GM18520 (cell line): Measurements from ENCODE around the gene RUBCN.

ENCODE experiments used
- ATAC-seq: cut with Tn5 transposase; IDR thresholded peaks from one replicate; pipeline ENCODE4 v1.9.1; 2021; ENCODE audit not compliant: unreplicated experiment

Gene RUBCN

DNA sequence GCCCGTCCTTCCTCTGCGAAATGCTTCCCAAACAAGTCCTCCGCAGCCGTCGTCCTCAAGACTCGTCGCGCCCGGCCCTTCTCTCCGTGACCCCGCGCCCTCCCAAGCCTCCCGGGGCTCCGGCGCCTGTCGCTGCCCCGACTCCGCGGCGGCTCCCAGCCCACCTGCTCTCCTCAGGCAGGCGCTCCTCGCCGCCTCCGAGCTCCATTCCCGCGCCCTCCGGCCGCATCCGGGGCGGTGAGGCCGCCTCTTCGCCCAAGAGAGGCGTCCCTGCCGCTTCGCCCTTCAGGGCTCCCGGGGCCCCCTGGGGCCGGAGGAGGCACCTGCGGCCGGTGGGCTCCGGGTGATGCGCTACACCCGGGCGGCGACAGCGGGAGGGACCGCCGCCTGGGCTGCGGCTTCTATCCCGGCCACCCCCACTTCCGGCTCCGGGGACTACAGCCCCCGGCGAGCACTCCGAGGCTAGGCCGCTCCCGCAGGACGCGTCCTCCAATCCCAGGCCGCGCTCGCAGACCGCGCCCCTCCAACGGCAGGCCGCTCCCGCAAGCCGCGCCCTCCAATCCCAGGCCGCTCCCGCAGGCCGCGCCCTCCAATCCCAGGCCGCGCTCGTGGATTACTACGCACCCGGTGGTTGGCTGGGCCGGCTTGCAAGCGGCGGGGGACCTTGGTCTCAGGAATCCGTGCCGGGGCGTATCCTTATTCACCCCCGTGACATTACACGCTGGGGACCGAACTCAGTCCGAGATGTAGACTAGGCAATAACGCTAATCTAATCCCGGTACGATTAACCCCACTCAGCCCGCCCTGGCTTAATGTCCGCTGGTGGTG lies at the start of gene RUBCN:
Gene RUBCN, minus strand, starts transcription at position 414 of the 828 bp plus-strand sequence. Its CDS starts 185 bp downstream, at position 229.
- ATAC-seq = peak; percentile 86

DNA sequence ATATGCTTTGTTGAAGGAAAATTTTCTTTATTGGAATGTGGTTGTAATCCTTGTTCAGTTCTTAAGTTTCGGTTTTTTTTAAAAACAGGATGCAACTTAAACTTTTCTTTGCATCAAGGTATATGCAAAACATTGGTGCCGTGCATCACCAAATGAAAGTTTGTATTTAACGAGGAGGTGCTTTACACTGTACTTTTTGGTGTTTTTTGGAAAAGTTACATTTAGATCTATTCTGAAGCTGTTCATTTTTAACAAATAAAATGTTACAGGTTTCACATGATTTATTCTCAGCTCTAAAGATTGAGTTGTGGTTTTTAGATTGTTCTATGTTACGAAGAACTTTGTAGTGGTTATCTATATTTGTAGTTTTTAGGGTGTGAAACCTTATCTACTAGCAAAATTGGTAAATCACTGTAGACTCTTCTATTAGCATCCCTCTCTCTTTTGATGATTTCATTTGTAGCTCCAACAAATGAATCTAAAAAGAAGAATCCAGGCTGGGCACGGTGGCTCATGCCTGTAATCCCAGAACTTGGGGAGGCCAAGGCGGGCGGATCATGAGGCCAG lies 47.4 kb upstream of the RUBCN start:
- no peak for ATAC-seq

DNA sequence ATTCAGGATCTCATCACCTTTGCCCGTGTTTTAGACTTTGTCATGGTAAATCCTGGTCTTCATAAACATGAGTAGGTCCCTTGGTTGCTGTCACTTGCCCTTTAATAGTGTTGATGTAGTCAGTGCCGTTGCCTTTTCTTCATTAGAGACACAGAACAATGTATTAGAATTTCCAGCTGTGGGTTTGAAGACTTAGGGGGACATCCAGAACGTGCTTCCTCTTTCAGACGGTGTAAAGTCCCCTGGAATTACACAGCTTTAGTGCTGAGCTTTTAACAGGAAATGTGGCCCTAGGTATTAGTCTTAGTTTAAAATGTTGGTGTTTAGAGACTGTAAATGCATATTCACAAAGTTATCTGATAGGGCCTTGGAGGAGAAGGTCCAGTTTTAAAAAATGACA lies 45.5 kb upstream of the RUBCN start:
- ATAC-seq = peak; percentile 44

DNA sequence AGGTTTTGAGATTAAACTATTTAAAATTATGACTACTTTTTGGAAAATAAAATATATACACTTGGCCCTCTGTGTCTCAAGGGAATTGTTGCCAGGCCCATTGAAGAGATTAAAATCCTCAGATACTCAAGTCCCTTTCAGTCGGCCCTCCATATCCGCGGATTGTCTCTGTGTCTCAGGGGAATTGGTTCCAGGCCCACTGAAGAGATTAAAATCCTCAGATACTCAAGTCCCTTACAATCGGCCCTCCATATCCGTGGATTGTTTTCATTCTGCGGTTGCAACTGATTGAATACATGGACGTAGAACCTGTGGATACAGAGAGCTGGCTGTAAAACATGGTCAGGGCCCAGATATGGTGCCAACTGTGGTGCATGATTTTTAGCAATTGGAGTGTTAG lies 38.6 kb upstream of the RUBCN start:
- no peak for ATAC-seq

DNA sequence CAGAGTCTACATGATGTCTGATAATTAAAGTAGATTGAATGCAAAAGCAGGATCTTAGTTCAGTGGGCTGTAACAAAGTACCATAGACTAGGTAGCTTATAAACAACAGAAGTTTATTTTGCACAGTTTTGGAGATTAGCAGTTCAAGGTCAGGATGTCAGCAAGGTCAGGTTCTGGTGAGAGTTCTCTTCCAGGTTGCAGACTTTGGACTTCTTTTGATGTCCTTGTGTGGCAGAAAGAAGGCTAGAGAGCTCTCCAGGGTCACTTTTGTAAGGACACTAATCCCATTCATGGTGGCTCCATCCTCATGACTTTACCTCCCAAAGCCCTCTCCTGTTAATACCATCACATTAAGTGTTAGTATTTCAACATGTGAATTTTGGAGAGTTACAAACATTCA lies 25.1 kb upstream of the RUBCN start:
- ATAC-seq = no peak

DNA sequence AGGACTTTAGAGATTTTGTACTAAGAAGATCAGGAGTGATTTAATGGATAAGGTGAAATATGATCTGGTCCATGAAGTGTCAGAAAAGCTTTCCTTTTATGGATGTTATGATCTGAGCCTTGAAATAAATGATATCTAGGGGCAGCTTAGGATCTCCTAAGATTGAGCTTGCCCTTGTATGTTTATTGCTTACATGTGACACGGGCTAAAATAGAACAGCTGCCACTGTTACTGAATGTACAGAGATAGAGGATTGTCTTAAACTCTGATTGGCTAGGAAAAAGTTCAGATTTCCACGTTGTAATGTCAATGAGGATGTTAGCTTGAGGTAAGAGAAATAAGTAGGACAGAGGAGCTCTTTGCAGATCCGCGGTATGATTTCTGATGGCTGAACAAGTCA lies 21.8 kb upstream of the RUBCN start:
- ATAC-seq = no peak

DNA sequence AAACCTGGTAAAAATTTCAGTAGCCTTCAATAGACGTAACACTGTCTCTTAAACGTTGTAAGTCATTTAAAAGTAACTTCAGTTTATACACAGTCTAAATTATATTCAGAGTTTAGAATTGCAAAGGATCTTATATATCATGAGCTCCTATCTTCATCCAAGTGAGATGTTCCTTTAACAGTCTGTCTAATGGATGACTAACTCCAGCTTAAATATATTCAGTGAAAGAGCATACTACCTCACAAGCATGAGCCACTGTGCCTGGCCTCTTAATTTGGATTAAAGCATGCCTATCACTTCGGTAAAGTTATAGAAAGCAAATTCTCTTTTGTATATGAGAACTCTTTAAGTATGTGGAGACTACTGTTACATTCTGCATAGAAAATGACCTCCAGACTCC lies 20.0 kb upstream of the RUBCN start:
- no peak for ATAC-seq

DNA sequence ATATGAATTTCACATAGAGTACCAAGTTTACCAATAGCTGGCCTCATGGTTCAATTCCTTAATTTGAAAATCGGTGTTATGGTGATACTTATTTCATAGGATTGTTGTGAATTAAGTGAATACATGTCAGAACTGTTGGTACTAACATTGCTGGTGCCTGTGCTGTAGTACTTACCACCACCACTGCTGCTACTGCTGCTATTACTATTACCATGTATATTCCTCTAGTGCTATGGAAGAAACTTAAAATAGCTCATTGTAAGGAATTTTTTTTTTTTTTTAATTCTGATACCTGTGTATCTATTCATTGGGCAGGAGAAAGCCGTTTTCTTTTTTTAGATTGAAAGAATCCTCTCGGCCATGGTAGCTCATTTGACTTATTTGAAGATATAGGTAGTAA lies 16.6 kb upstream of the RUBCN start:
- no peak for ATAC-seq

DNA sequence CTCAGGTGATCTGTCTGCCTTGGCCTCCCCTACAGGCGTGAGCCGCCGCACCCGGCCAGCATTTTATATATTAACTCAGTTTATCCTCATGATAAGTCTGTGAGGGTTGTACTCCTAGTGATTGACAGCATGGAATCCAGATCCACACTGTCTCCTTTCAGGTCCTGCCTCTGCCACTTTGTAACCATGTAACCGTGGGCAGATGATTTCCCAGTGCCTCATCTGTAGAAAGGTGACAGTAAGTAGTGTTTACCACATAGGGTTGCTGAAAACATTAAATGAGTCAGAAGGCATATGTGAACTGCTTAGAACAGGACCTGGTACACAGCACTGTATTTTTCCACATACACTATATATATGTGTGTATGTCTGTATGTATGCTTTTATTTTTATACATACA lies 15.4 kb upstream of the RUBCN start:
- peak; percentile 28 for ATAC-seq

DNA sequence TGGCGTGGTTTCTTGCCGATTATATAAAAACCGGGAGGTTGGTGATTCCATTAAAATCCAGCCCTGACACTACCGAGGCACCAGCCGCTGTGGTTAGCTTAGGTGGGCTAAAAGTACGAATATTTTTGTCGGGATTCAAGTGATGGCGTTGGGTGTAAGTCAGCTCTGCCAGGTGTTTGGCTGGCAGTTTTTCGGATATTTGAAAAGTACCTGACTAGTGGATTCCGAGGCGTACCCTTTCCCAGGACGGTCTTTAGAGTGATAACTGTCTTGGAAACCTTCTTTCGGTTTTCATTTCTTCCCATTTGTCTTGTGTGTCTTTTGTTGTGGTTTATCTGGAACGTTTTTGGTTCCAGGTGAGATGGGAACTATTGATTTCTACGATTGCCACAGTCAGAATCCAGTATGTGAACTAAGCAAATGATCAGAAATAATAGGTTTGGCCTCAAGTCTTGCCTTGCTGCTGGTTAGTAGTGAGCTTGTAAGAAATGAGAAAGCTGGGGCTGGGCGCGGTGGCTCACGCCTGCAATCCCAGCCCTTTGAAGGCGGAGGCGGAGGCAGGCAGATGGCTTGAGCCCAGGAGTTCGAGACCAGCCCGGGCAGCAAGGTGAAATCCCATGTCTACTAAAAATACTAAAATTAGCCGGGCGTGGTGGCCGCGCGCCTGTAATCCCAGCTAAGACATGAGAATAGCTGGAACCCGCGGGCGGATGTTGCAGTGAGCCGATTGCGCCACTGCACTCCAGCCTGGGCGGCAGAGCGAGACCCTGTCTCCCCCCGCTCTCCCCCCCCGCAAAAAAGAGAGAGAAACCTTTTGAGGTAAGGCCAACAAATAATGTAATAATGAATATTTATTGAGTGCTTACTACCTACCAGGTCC lies 14.4 kb upstream of the RUBCN start:
- ATAC-seq = no peak

DNA sequence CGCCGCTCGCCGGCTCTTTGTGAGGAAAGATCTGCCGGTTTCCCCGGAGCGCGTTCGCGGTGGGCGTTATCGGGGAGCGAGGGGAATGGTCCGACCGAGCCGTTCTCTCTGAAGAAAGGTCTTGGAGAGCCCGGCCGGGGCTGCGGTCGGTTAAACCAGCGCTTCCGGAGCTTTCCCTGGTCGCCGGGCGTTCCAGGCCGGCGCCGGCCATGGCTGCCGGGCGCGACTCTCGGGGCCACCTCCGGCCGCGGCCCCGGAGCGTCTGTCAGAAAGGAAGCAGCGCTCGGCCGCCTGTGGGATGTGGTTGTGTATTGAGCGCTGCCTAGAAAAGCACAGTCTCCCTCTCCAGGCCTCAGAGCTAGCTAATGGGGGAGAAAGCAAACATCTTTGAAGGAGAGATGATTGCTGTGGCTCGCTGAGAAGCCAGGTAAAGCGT lies 13.7 kb upstream of the RUBCN start:
- no peak for ATAC-seq

DNA sequence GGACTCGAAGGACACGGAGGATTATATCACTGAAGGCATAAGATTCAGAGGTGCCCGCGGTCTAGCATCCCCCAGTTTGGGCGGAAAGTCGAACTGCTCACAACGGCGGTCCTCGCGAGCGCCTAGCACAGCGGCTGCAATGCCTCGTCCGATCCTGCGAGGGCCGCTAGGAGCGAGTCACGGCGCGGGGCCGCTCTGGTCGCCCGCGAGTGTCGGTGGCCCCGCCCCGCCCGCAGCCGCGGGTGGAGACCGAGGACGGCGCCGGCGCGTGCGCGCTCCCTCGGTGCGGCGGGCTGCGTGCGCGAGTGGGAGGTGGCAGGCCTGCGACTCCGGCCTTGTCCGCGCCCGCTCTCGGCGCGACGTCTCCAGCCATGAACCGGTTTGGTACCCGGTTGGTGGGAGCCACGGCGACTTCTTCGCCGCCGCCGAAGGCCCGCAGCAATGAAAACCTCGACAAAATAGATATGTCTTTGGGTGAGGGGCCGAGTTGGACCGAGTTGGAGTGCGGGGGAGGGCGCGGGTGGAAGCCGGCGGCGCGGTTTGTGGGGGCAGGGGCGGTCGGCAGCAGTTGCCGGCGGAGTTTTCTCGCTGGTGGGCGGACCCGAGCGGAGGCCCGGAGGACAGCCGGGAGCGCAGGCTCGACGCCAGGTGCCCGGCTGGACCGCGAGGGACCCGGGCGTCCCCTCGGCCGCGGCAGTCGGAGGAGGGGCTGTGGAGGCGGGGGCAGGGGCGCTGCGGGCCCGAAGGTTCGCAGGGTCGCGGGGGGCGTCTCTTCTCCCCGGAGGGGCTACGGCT lies 13.1 kb upstream of the RUBCN start, which contains the start of gene FYTTD1:
Gene FYTTD1, plus strand, starts transcription at position 283 of the 795 bp plus-strand sequence. Its CDS starts 89 bp downstream, at position 372.
- peak; percentile 64 for ATAC-seq

DNA sequence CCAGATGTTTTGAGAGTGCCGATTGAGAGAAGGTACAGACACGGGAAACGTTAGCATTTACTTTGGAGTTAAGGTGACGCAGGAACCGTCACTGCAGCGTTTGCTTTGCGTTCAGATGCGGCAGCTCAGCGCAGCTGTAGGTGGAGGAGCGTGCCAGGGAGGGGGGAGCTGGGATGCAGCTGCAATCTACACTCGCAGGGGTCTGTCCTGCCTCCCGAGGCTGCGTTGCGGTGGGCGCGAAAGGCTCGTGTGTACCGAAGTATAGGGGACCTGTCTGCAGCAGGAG lies 12.6 kb upstream of the RUBCN start:
- ATAC-seq = peak; percentile 8

DNA sequence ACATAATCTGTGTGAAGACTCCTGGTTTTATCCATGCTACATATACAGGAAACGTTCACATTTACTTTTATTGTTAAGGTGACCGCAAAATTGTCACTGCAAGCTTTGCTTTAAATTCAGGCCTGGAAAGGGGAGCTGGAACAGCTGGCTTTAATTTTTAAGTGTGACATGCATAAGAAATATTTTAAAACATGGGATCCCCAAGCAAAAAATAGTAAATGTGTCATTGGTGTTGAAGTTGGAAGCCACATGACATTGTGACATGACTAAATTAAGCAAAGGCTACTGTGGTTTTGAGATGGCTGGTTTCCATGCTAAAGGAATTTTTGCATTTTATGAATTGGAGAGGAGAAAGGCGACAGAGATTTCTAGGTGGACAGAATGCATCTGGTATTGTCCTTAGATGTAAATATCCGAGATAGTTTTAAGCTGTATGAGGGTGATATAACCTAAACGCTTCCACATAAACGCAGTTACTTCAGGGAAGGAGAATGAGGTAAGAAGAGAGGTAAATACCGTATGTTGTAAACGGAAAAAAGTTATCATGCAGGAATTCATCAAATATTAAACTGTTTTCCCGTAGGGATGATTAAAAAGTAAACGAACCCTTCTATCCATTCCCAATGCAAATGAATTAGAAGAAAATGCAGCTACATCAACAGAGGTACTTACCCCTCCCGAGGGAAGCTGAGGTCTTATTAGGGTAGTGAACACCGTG lies 12.1 kb upstream of the RUBCN start:
- no peak for ATAC-seq

DNA sequence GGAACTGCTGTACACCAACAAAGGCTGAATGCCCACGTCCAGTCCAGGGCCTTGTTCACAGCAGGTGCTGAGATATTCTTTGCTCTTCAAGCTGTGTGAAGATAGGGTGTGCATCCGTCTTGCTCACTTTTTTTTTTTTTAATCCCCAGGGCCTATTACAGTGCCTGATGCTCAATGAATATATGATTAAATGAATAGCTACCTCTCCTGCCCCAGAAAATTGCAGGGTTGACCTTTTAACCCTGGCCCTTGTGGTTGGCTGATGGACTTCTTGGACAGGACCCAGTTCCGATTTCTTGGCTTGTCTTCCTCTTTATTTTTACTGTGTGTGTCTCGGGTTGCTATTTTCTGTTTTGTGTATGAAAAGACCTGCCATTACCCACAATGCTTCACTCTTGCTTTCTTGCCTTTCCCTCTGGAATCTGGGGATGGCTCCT lies 10.1 kb upstream of the RUBCN start:
- no peak for ATAC-seq

DNA sequence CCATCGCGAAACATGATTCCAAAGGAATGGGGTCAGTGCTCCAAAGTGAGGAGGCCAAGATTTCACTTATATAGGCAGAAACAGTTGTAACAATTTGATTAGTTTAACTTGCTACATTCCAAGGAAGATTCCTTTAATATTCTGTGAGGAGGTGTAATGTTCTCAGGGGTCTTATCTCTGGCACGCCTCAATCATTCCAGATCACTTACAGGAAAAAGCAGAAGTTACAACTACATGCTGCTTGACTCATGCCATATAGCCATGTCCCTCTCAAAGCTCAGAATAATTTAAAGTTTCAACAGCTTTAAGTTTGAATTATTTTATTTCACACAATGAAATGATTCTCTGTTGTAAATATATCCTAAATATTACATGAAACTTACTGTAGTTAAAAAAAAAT lies 9.5 kb upstream of the RUBCN start:
- ATAC-seq = no peak

DNA sequence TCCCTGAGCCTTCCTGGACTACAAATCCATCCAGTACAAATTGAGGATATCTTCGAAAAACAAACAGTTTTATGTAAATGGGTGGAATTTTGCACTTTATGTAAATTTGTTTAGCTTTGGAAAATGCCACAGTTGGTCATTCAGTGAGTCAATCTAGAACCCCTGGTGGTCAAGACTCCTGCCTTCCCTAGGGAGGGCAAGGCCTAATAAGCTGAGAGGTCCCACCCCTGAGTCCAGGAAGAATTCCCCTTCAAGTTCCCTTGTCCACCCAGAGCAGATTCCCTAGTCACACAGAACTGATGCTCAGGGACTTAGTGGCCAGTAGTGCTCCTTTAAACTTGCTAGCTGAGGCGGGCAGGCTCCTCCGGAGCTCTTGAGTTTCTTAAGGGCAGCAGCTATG lies 6.1 kb upstream of the RUBCN start:
- no peak for ATAC-seq

DNA sequence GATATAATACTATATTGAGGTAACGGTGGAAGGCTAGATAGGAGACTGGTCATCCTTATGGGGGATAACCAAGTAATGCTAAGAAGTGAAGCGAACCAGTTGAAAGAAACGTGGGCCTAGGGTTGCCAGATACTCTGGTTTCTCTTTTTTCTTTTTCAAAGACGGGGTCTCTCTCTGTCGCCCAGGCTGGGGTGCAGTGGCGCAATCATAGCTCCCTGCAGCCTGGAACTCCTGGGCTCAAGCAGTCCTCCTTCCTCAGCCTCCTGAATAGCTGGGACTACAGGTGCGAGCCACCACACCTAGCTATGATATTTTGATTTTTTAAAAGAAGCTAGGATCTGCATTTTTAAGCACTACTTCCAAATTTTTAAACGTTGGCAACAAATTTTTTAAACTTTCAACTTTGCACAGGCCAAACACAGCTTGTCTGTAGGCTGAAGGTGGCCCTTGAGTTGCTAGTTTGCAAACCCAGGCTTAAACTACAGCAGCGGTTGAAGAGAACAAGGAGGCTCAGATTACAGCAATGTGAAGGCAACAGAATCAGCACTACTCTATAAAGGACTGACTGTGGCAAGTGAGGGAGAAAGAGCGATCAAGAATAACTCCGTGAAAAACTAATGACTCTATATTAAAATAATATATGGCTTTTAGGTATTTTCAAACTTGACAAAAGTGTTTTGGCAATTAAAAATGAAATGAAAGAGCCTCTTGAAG lies 1.2 kb upstream of the RUBCN start:
- no peak for ATAC-seq

DNA sequence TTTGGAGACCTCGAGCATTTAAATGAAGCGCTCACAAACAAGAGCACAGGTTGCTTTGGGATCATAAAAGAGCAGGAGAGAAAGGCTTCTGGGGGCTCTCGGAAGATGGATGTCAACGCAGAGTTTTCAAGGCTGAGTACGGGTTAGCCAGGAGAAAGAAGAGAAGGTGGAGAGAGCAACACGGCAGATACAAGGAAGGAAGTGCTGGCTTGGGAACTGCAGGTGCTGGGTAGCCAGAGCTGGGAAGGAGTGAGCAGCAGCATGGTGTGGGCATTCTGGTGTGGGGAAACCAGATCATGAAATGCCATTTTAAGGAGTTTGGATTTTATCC lies 580 bp upstream of the RUBCN start:
- ATAC-seq = no peak

DNA sequence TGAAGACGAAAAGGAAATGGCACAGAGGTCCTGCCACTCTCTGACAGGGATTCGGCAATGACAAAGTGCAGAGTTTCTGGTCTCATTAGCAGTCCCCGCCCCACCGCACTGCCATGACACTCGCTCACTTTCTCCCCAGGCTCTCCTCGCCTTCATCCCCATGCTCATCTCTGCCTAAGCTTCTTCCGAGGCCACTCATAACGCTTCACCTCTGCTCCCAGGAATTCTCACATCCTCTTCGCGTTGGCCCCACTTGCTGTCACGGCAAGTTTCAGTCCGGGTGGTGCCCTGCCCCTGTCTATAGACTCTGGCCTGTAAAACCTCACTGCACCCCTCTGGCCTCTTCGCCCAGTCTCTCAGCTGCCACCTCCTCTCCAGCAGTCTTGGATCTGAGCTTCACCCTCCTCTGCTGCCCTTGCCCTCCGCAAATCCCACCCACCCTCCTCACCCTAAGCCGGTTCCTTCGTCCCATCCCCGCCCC lies 654 bp downstream of the RUBCN start:
- no peak for ATAC-seq
